GM12872 (cell line): ENCODE data around the gene CPA4.

Experiments used
- CTCF ChIP-seq: IDR thresholded peaks from 3 replicates; pipeline ENCODE4 v1.5.1; 2011; ENCODE audit warnings: low read depth, mild to moderate bottlenecking, low read length, moderate library complexity; ENCODE audit not compliant: insufficient read depth

Gene CPA4

GRCh38 chr7:130356121-130356875 is 63.3 kb downstream of the CPA4 start:
- TF ChIP-seq CTCF = no peak

DNA sequence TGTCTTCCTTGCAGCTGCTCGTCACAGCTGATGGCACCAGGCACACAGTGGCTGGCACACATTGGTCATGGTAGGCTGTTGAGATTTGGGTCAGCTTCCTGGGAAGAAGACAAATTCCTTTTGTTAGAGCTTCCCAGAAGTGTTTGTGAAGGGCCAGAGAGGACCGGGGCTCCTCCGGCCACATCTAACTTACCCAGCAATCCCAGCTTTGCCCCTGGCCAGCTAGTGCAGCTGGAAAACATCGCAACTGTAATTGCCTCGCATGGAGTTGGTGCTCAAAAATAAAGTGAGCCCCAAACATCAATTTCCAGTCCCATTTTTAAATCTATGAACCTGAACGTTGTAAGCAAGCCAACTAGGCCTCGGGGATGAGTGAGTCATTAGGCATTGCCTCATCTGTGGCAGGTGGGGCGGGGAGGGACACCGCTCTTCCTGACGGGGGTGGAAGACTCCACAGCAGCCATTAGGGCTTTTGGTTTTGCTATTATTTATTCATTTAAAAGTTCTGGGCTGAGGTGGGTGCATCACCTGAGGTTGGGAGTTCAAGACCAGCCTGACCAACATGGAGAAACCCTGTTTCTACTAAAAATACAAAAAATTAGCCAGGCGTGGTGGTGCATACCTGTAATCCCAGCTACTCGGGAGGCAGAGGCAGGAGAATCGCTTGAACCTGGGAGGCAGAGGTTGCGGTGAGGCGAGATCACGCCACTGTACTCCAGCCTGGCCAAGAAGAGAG is 64.1 kb downstream of the CPA4 start:
- no peak for TF ChIP-seq CTCF

DNA sequence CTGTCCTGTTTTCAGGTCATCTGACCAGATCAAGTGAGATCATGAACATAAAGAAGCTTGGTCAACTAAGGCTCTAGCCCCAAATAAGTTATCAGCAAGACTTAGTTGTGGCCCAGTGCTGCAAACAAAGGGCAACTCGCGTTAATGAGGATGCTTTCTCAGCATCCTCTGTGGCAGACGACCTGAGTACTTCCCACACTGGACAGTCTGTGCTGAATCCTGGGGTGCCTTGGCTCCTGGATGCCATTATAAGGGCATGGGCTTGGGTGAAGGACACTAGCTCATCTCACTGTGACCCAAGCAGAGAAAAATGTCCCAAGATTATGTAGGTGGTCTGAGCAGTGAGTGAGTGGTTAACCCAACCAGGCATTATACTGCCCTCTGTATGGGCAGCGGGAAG is 65.5 kb downstream of the CPA4 start:
- no peak for TF ChIP-seq CTCF

DNA sequence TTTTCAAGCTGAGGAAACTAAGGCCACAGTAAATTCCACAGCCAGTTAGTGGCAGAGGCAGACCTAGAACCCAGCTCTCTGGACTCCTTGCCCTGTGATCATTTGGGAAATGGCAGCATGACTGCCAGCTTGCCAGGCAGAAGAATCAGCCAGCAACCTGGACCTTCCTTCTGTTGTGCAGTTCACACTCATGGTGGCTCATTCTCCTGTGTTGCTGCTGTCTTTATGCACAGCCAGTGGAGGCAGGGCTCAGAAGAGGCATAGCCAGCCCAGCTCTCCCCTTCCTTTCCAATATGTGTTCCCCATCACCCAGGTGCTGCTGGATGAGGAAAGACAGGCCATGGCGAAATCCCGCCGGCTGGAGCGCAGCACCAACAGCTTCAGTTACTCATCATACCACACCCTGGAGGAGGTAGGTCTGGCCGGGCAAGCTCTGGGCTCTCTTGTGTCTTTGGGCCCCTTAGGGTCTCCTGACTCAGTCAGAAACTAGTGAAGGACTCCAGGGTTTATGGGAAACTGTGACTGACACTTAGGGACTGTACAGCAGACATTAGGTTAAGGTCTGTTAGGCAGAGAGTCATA is 66.4 kb downstream of the CPA4 start:
- no peak for TF ChIP-seq CTCF

DNA sequence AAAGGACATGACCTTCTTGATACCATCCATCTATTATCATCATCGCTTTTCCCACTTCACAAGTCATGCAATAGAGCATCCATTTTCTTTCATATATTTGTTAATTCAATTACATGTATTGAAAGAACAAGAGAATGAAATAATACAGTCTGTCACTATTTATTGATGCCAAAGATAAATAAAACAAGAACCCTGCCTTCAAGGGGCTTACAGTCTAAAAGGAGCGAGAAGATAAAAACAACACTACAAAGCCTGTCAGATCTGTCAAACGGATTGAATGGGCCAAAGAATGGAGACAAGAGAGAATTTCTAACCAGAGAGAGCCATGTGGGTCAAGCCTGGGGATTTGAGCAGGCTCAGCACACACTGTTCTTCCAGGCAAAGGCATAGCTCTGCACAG is 67.6 kb downstream of the CPA4 start:
- TF ChIP-seq CTCF = no peak

DNA sequence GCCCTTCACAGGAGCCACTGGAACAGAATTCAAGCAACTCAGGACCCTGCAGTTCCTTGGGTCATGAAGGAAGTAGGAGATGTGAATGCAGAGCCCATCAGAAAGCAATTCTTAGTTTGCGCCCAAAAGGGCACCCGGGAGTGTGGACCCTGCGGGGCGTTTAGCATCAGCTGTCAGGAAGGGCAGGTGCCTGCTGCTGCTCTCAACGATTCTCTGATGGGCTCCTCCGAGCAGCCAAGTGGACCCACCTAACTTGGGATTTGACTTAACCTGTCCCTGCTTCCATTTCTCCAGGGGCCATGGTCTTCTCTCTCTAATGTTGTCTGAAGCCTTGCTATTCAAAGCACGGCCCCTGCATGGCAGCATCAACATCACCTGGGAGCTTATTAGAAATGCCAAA is 68.7 kb downstream of the CPA4 start:
- TF ChIP-seq CTCF = no peak

DNA sequence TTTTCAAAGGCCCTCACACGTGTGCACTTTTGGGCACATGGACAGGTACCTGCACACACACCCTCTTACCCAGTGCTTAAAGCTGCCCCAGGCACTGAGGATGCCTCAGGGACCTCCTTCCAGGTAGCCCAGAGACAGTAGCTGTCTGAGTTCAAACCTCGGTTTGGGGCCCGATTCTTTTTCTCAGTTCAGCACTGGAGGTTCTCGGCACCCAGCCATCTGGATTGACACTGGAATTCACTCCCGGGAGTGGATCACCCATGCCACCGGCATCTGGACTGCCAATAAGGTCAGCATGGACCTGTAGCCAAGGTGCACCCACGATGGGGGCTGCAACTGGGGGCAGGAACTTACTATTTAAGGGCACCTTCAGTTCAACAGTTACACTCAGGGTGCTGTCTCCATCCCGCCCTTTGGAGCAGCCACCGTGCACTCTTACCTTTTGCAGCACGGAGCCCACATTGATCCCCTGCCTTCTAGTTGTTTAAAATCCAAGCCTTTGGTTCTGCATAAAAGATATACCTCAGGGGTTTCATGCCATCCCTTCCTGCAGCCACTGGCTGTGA is 69.4 kb downstream of the CPA4 start:
- no peak for TF ChIP-seq CTCF
